Muscle of arm (tissue), 12 donors: ENCODE data around the gene CASK. TPM values are rescaled to one million over a fixed set of nuclear protein-coding genes. Genes with fewer than 3 reads are reported as not detected.
"Not testable (repeated sequence)": the region's sequence is repeated elsewhere in the genome, so short reads cannot be mapped to it uniquely, and the experiment has no call there.

Source experiments
- DNase-seq: peaks from one replicate; pipeline ENCODE4 v3.0.0-alpha.2; 2013
- polyA plus RNA-seq, 12 donors: library from polyadenylated mRNA; unstranded; fragments of 120-200 nt; gene quantifications; one replicate each; pipeline ENCODE4 v1.2.1, GENCODE V29; 2013; ENCODE audit not compliant: insufficient read length in 12 of 12

CASK gene
- polyA plus RNA-seq, 12 donors, result 20.0 to 47.7 (median 27.4) TPM; not detected in 1

DNA sequence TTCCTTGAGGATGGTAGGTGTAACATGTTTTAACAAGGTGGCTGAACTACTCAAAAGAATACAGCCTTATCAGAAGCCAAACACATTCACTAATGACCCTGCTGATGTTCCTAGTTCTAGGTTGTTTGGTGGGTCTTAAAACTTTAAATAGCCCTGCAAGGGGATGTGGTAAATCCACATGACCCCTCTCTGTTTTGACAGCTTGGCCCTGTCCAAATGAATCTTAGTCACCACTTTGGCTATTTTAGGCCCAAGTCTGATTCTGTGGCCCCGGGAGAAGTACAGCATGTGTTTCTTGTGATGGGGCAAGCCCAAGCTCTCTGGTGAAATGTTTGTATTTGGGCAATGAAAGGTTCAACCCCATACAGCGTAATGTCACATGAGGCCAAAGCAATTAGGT lies 289.1 kb downstream of the CASK start:
- DNase-seq, result peak; percentile 1

GRCh38 chrX:41630091-41630490 lies 293.3 kb downstream of the CASK start:
- DNase-seq, result no peak

DNA sequence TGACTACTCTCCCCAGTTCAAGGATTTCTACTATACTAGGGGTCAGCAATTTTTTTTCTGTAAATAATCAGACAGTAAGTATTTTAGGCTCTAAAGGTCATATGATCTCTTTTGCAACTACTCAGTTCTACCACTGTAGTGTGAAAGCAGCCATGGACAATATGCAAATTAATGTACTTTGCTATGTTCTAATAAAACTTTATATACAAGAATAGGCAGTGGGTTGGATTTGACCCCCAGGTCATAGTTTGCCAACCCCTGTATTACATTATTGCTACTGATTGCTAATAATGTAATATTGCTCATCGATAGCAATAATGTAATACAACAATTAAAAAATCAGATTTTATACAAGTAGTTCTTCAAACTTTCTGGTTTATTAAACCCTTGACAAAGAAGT lies 293.8 kb downstream of the CASK start:
- no peak for DNase-seq

DNA sequence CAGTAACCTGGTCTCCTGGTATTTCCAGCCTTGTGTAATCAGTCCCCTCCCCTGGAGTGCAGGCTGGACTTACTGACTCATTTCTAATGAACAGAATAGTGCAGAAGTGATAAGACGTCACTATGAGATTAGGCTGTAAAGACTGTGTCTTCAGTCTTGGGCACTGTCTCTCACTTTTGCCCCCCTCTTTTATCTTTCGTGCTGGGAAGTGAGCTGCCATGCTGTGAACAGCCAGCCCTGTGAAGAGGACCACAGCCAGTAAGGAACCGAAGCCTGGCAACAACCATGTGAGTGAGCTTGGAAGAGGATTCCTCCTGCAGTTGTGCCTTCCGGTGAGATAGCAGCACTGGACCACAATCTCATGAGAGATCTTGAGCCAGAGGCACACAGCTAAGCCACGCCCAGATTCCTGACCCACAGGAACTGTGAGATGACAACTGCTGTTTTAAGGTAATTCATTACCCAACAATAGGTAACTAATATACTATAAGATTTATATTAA lies 302.1 kb downstream of the CASK start:
- DNase-seq, result no peak

DNA sequence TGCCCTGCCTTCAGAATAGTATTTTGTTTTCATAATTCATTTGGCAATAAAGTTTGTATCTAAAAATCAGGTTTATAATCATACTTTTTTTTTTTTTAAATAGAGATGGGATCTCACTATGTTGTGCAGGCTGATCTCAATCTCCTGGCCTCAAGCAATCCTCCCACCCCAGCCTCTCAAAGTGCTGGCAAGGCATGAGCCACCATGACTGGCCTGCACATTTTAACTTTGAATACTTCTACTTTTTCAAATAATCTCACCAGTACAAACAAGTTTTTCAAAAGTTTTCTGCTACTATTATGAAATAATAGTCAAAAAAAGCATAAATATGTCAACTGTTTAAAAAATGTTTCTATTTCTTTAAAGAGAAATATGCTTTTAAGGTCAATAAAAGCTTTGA lies 304.1 kb downstream of the CASK start:
- no peak for DNase-seq

GRCh38 chrX:41616935-41617334 lies 306.4 kb downstream of the CASK start:
- no peak for DNase-seq

DNA sequence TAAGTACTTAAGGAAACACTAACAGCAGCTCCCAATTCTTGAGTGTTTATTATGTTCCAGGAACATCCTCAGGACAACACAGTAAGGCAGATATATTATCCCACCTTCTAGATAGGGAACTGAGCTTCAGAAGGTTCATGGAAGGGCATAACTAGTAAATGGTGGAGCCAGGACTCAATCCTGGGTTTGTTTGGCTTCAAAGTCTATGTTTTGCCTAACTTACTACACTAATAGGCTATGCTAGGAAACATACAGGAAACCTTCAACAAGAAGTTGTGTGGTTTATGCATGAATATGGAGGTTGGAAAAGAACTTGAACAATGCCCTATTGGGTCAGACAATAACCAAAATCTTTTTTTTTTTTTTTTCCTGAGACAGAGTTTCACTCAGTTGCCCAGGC lies 307.1 kb downstream of the CASK start:
- DNase-seq, result no peak

DNA sequence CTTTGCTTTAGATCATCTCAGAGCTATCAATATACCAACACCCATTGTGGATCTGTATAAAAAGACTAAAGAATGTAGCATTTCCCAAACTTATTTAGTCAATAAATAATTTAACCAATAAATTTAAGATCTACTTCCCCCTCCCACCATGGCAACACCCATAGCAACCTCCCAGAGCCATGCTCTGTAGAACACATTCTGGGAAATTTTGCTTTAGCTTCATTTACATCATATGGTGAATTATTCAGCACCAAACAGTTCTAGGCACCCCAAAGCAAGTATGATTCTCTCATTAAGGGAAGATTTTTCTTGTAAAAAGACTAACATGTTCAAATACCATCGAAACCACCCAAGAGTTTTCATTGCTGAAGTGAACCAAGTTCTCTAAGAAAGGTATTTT lies 315.1 kb downstream of the CASK start:
- DNase-seq, result no peak

GRCh38 chrX:41607264-41607832 lies 316.0 kb downstream of the CASK start:
- no peak for DNase-seq

DNA sequence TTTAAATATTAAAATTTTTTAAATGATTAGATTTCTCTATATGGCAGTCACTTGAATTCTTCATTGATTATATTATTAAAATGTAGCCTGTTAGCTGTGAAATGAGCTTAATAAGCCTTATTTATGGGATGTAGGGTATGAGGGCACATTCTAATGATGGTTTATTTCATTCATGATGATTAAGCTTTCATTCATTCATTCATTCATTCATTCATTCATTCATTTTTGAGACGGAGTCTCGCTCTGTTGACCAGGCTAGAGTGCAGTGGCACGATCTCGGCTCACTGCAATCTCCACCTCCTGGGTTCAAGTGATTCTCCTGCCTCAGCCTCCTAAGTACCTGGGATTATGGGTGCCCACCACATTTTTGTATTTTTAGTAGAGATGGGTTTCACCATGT lies 317.3 kb downstream of the CASK start:
- not testable (repeated sequence) for DNase-seq

GRCh38 chrX:41604766-41605543 lies 318.4 kb downstream of the CASK start:
- DNase-seq, result no peak

GRCh38 chrX:41604177-41604576 lies 319.2 kb downstream of the CASK start:
- no peak for DNase-seq

- no peak for DNase-seq
These were observed 319.8 kb downstream of the CASK start for GRCh38 chrX:41603596-41603995.

- no peak for DNase-seq
These were observed 320.5 kb downstream of the CASK start for GRCh38 chrX:41602816-41603345.

DNA sequence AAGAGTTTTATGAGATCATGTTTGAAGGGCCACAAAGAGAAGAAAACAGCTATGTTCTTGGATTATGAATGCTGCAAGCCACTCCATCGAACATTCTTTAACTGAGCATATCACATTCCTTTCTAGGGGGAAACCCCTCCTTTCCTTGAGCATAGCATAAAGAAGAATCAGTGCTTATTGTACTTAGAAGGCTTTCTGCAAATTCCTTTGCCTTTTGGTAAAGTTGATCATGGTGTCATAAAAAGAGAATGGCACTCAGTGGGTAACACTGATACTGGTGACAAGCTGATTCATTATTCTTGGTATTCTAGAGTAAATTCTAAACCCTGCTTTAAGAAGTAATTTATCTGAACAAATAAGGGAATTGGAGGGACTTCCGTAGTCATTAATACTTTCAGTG lies 323.1 kb downstream of the CASK start:
- DNase-seq, result no peak

- no peak for DNase-seq
These were observed 323.8 kb downstream of the CASK start for GRCh38 chrX:41599507-41599906.

DNA sequence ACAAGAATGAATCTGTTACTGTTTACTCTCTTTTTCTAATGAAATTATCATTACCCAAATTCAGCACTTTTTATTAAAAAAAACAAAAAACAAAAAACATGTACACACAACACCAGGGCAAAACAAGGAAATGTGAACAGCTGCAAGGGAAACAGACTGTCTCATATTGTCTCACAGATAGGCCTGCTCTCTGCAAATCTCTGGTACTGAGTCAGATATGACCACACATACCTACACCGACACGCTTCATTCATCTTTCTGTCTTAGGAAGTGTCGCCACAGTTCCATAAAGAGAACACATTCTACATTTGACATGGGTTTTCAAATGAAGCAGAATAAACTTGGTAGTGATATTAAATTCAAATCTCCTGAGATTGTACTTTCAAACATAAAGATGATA lies 326.8 kb downstream of the CASK start:
- DNase-seq, result no peak

DNA sequence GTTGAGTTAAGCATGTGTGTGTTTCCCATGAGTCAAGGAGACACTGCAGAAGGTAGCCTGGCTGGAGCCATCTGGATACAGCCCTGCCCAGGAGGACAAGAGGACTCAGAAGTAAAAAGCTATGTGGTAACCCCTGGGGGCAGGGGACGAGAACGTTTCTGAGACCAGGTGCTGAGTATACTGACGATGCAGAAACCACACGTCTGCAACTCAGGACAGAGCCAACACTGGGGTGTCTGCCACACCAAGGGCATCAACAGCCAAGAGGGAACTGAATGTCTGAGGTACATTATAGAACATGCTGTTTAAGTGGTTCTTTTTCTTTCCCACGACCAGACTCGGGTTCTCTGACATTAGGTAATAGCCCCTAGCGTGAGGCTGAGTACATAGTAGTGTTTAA lies 328.7 kb downstream of the CASK start:
- DNase-seq, result no peak

DNA sequence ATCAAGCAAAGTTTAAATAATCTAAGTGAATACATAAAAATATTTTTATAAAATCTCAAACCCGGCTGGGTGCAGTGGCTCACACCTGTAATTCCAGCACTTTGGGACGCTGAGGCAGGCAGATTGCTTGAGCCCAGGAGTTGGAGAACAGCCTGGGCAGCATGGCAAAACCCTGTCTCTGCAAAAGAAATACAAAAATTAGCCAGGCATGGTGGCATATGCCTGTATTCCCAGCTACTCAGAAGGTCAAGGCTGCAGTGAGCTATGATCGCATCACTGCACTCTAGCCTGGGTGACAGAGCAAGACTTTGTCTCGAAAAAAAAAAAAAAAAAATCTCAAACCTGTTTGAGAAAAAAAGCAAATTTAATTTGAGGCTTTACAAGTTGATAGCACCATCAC lies 331.4 kb downstream of the CASK start:
- no peak for DNase-seq

DNA sequence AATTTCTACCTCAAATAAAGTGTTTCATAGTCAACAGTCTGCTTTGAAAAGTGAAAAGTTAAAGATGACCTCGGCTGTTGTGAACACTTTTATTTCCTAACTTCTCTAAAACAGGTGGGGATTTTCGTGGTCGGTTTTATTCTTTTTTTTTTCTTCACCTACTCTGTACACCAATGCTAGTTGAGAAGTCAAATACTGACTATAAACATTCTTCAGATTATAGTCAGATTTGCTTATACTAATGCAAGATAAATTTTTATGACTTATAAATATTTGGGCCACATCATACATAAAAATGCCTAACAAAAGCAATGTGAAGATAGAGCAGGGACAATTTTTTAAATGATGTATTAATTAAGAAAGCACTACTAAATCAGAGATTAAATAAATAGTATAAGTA lies 332.7 kb downstream of the CASK start:
- DNase-seq, result no peak

DNA sequence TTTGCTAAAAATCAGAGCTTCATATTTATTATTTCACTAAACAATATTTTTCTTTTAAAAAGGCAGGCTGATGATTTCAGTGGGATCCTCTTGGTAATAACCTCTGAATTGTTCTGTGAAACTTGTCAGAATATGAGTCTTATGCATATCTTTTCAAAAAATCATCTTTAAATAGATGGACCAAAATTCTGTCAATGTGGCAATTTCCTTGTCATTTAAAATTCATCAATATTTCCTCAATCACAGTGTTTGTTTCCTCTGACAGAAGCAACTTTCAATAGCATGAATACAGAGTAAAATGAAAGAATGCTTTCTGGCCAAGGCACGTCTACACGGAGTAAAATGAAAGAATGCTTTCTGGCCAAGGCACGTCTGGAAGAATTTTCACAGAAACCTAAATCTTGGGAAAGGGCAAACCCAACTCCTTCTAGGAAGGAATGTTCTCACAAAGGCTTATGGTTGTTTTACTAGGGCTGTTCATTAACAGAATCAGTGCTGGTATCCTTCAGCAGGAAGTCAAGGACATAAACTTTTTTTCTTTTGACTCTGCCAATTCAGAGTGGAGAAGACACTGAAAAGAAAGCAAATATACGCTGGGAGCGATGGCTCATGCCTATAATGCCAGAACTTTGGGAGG lies 333.6 kb downstream of the CASK start:
- DNase-seq, result peak; percentile 43

DNA sequence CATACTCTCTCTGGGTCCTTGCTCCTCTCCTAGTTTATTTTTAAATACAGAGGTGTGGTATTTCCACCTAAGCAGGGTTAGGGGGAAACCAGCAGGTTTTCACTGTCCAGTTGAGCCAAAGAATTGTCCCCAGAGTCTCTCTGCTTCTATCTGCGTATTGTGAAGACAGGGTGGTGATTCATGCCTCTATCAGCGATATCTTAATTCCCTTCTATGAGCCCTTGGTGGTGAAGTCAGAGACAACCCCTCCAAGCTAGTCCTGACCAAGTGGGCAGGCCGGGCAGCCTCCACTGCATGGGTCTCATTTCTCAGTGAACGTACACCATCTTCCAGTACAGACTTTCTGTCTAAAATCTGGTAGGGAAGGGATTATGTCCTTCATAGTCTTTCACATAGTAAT lies 335.1 kb downstream of the CASK start:
- no peak for DNase-seq
